Fibroblast of lung (primary cell): ENCODE results near the gene FHIT. TPM values are rescaled to one million over a fixed set of nuclear protein-coding genes. Genes with fewer than 3 reads are reported as not detected.

Experiments
- DNase-seq, 2 donors: peaks; one replicate each; pipeline versions ENCODE4 v3.0.0 to v3.0.0-alpha.2; 2010; ENCODE audit warnings: low read depth in 2 of 2
- H2AFZ ChIP-seq: 2 replicates; pipeline ENCODE4 v1.5.1; 2012; ENCODE audit warnings: low read length, control low read depth, inconsistent platforms
- H3K27ac ChIP-seq: 2 replicates; pipeline ENCODE4 v1.5.1; 2011; ENCODE audit warnings: low read length, control low read depth; ENCODE audit not compliant: insufficient read depth
- H3K27me3 ChIP-seq: 2 replicates; pipeline ENCODE4 v1.5.1; 2011; ENCODE audit warnings: mild to moderate bottlenecking, low read length; ENCODE audit not compliant: control insufficient read depth, insufficient read depth
- H3K36me3 ChIP-seq: 2 replicates; pipeline ENCODE4 v1.5.1; 2011; ENCODE audit warnings: low read length; ENCODE audit not compliant: control insufficient read depth, insufficient read depth
- H3K4me1 ChIP-seq: 2 replicates; pipeline ENCODE4 v1.5.1; 2011; ENCODE audit warnings: low read length; ENCODE audit not compliant: control insufficient read depth, insufficient read depth; ENCODE audit errors: extremely low read depth
- H3K4me2 ChIP-seq: 2 replicates; pipeline ENCODE4 v1.5.1; 2011; ENCODE audit warnings: low read length, control low read depth; ENCODE audit not compliant: insufficient read depth; ENCODE audit errors: extremely low read depth
- H3K4me3 ChIP-seq, 4 experiments: fragments of 200-600 bp in 1 of 4; sonication (generic) in 1 of 4; replicated peaks in 1 of 4; 2 replicates each; pipeline ENCODE4 v1.5.1; 2011 to 2016; ENCODE audit warnings: low read length in 4 of 4, low read depth in 3 of 4, mild to moderate bottlenecking in 3 of 4, control low read depth in 2 of 4, inconsistent platforms in 1 of 4, mixed read lengths in 1 of 4; ENCODE audit not compliant: insufficient read depth in 1 of 4; ENCODE audit errors: control extremely low read depth in 1 of 4
- H3K79me2 ChIP-seq: 2 replicates; pipeline ENCODE4 v1.5.1; 2012; ENCODE audit warnings: mild to moderate bottlenecking, low read length, inconsistent platforms; ENCODE audit not compliant: control insufficient read depth, insufficient read depth
- H3K9ac ChIP-seq: 2 replicates; pipeline ENCODE4 v1.5.1; 2011; ENCODE audit warnings: mild to moderate bottlenecking, low read length, control low read depth; ENCODE audit not compliant: insufficient read depth
- H3K9me3 ChIP-seq: 2 replicates; pipeline ENCODE4 v1.5.1; 2012; ENCODE audit warnings: low read depth, low read length; ENCODE audit not compliant: control insufficient read depth, insufficient read depth
- H4K20me1 ChIP-seq: 2 replicates; pipeline ENCODE4 v1.5.1; 2011; ENCODE audit warnings: low read length; ENCODE audit not compliant: control insufficient read depth, insufficient read depth; ENCODE audit errors: extremely low read depth
- EZH2 ChIP-seq: IDR thresholded peaks from 2 replicates; pipeline ENCODE4 v1.5.1; 2012; ENCODE audit warnings: low read length, control low read depth, mild to moderate bottlenecking; ENCODE audit errors: missing control alignments
- polyA plus RNA-seq, 2 donors: library from polyadenylated mRNA; depleted of rRNA in 1 of 2; stranded (reverse) in 1 of 2; unstranded in 1 of 2; fragments of >200 nt; gene quantifications; 2 replicates each; pipeline ENCODE4 v1.2.1, GENCODE V29; 2011 to 2012; ENCODE audit warnings: missing spikeins in 1 of 2
- total RNA-seq: library from RNA; depleted of rRNA; stranded (reverse); fragments of >200 nt; gene quantifications from 2 replicates; pipeline ENCODE4 v1.2.1, GENCODE V29; 2014
- TF ChIP-seq, protein P1 (sequence below), 2 donors: IDR thresholded peaks in 1 of 2; conservative IDR thresholded peaks in 1 of 2; 1 replicate in 1 of 2; 2 replicates in 1 of 2; pipeline ENCODE4 v1.5.1; 2011 to 2012; ENCODE audit warnings: low read length in 2 of 2, control low read depth in 1 of 2, inconsistent platforms in 1 of 2, low read depth in 1 of 2, mild to moderate bottlenecking in 1 of 2

Gene FHIT
- total and polyA plus RNA-seq, 2 donors (not counting 1 experiment from before 2014, with no cell fraction given) = 0.79 to 2.1 TPM

DNA sequence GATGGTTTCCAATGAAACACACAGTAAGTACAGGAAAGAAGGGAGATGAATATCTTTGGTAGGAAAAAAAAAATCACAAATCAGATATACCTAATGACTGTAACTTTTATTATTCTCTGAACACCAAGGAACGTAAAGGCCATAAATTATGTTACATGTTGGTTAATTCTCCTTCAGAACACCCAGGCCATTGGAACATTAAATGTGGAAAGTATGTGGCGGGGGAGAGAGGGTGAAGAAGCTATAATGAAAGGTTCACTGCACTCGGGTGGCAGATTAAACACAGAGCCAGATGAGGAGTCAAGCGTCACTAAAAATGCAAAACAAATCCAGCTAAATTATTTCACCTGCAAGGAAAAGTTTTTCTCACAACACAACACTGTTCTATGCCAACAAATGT lies 193.8 kb downstream of the FHIT start:
- Histone ChIP-seq H3K36me3 (no peaks in the 10 kb centered on the region), H3K4me1 (no peaks in the 10 kb centered on the region), H3K79me2 (no peaks in the 10 kb centered on the region), H3K9ac (no peak overlapping the region), H3K4me2 (no peak overlapping the region), H3K9me3 (no peaks in the 10 kb centered on the region), H3K27ac (no peak overlapping the region), H3K4me3 (no peak overlapping the region), H2AFZ (no peak overlapping the region), H3K27me3 (no peaks in the 10 kb centered on the region), H4K20me1 (no peaks in the 10 kb centered on the region)
- TF ChIP-seq EZH2 = no peak
- TF ChIP-seq, protein P1, sequence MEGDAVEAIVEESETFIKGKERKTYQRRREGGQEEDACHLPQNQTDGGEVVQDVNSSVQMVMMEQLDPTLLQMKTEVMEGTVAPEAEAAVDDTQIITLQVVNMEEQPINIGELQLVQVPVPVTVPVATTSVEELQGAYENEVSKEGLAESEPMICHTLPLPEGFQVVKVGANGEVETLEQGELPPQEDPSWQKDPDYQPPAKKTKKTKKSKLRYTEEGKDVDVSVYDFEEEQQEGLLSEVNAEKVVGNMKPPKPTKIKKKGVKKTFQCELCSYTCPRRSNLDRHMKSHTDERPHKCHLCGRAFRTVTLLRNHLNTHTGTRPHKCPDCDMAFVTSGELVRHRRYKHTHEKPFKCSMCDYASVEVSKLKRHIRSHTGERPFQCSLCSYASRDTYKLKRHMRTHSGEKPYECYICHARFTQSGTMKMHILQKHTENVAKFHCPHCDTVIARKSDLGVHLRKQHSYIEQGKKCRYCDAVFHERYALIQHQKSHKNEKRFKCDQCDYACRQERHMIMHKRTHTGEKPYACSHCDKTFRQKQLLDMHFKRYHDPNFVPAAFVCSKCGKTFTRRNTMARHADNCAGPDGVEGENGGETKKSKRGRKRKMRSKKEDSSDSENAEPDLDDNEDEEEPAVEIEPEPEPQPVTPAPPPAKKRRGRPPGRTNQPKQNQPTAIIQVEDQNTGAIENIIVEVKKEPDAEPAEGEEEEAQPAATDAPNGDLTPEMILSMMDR (conservative IDR thresholded peaks at IDR 0.05 in 1 of 2, IDR thresholded peaks at IDR 0.05 in 1 of 2; ENCODE audit: low read depth in 1 of 2, low read length in 2 of 2) = no peak
- no peak for DNase-seq

DNA sequence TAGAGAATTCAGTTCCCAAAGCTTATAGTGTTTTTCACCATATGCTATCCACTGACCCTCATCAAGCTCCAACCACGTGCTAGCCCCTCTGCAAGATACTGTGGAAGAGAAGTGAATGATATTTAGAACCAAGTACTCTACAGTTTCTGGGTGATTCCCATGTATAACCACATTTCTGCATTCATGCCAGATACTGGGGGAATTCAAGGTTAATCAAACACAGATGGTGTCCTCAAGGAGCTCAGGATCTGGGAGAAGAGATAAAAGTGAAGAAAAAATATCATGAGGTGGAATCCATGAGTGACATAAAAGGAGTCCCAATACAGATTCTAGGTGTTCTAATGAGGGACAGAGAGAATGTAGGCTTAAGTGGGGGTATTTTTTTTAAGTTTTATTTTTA lies 195.8 kb downstream of the FHIT start:
- Histone ChIP-seq H3K27me3 (no peaks in the 10 kb centered on the region), H3K79me2 (no peaks in the 10 kb centered on the region), H3K36me3 (no peaks in the 10 kb centered on the region), H2AFZ (no peak overlapping the region), H3K9ac (no peak overlapping the region), H3K9me3 (no peaks in the 10 kb centered on the region), H3K27ac (no peak overlapping the region), H3K4me2 (no peak overlapping the region), H3K4me3 (no peak overlapping the region), H4K20me1 (no peaks in the 10 kb centered on the region), H3K4me1 (no peaks in the 10 kb centered on the region)
- peak in 1 of 2 donors; percentile 7 for DNase-seq
- TF ChIP-seq EZH2 = no peak
- TF ChIP-seq, protein P1 (conservative IDR thresholded peaks at IDR 0.05 in 1 of 2, IDR thresholded peaks at IDR 0.05 in 1 of 2; ENCODE audit: low read depth in 1 of 2, low read length in 2 of 2) = no peak

DNA sequence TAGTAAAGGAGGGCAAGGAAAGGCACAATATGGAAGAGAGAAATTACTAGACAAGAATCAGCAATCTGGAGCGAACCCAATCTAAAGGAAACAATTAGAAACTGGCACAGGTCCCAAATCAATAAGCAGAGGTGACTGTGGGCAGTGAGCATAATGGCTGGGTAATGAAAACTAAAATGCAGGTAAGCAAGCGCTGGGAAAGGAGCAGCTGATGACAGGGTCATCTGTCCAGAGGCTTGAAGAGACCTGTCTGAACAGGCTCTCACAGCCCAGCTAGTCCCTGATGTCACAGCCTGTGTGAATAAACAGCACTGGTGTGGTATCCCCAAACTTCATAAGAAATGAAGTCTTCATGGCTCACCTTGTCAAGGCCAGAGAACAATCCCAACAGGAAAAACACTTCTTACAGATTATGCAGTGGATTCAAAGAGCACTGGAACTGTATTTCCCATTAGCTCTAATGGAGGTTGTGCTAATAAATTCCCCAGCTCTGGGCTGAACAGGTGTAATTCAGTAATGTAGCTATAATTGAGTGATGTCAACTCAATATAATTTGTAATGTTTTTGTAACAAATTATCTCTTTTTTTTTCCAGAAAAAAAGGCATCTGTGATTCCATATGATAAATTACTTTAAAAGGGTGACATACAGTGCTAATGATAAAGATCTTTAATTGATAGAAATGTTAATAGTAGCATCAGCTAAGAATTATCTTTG lies 197.3 kb downstream of the FHIT start:
- H3K36me3 ChIP-seq = no peaks in the 10 kb centered on the region
- H3K9ac ChIP-seq = no peak overlapping the region
- H3K4me1 ChIP-seq = no peaks in the 10 kb centered on the region
- no peaks in the 10 kb centered on the region for H3K27me3 ChIP-seq
- no peaks in the 10 kb centered on the region for H3K9me3 ChIP-seq
- H3K4me3 ChIP-seq = no peak overlapping the region
- no peak overlapping the region for H3K27ac ChIP-seq
- H4K20me1 ChIP-seq = no peaks in the 10 kb centered on the region
- no peak overlapping the region for H2AFZ ChIP-seq
- no peak for DNase-seq
- no peak for TF ChIP-seq EZH2
- TF ChIP-seq, protein P1 (conservative IDR thresholded peaks at IDR 0.05 in 1 of 2, IDR thresholded peaks at IDR 0.05 in 1 of 2; ENCODE audit: low read depth in 1 of 2, low read length in 2 of 2) = no peak
- no peaks in the 10 kb centered on the region for H3K79me2 ChIP-seq
- H3K4me2 ChIP-seq = no peak overlapping the region
